Measurements from ENCODE around the gene CLEC4M.

- TF ChIP-seq CTCF (IDR thresholded peaks at IDR 0.05 in 4 of 5, conservative IDR thresholded peaks at IDR 0.05 in 1 of 5) (no peak), POLR2A (IDR thresholded peaks at IDR 0.05) (no peak)
These were observed 26.4 kb downstream of the CLEC4M start for GRCh38 chr19:7789447-7789846.

Measured in gastrocnemius medialis (tissue), 4 donors.